ENCODE data around the gene PSMD8. TPM values are rescaled to one million over a fixed set of nuclear protein-coding genes. Genes with fewer than 3 reads are reported as not detected.
"Not testable (repeated sequence)": the region's sequence is repeated elsewhere in the genome, so short reads cannot be mapped to it uniquely, and the experiment has no call there.

The PSMD8 gene
- total RNA-seq, 1 donor from 2014 or later = 280 TPM

DNA sequence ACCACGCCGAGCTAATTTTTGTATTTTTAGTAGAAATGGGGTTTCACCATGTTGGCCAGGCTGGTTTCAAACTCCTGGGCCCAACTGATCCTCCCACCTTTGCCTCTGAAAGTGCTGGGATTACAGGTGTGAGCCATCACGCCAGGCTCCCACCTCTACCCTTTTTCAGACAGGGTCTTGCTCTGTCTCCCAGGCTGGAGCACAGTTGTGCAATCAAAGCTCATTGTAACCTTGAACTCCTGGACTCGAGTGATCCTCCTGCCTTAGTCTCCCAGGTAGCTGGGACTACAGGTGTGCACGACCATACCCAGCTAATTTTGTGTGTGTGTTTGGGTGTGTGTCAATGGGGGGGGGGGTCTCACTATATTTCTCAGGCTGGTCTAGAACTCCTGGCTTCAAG is 49.9 kb downstream of the PSMD8 start:
- intact Hi-C loops (cut with DNase I) = no loop called here
- no peak for ATAC-seq

DNA sequence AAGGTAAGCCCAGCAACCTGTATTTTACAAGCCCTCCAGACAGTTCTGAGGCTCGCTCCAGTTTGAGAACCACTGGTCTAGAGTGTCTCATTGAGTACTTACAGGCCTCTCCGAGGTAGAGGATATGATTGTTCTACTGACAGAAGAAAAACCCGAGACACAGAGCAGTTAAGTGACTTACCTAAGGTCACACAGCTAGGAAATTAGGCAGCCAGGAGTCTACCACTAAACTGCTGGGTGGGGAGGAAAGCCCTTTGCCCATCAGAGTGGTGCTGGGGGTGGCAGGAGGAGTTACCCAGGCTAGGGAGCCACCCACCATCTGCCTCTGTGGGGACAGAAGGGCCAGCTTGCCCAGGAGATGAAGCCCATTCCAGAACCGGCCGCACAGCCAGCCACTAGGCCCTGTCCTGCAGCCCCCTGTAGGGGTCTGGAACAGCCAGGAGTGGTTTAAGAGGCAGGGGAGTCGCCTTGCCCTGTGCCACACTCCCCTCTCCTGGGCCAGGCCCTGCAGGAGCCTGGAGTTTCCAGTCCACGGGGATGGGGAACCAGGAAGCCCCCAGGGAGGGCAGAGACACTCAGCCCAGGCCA is 50.9 kb downstream of the PSMD8 start:
- no peak for DNase-seq (ENCODE audit: missing footprints)
- intact Hi-C loops (cut with DNase I) = no loop called here
- ATAC-seq = no peak

More for the DNA sequence above, 49.9 kb downstream of the PSMD8 start:
- no peak for DNase-seq (ENCODE audit: missing footprints)

DNA sequence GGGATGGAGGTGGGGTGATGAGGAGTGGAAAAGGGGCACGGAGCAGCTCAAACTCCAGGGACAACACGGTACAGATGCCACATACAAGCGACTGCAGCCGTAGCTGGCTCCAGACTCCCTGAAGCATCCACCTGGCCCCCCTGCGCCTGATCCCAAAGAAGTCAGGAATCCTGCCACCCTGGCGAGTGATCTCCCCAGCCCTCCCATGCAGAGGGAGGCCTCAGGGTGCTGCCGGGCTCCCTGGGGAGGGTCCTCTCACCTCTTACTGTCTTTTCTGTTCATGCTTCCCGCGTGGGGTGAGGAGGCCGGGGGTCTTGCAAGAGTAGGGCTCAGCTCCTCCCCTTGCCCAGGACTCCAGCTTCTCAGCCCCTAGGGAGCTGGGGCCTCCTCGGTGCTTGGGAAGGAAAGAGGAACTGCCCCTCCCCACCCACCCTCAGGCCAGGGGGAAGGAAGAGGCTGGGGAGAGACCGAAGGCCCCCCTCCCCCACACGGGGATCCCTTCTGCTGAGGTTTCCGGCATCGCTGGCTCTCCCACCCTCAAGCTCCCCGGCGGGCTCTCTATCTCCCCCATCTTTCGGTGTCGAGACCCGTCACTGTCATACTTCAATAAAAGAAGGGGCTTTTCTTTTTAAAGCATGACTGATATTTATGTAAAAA is 51.6 kb downstream of the PSMD8 start, which contains the start of gene RASGRP4:
TSS of gene RASGRP4 (minus strand) at position 410 of the 657 bp plus-strand sequence. CDS start at position 282, 128 bp downstream.
- ATAC-seq (peak; percentile 59), DNase-seq (ENCODE audit: missing footprints) (peak; percentile 85)
- intact Hi-C loops (cut with DNase I) = no loop called here

- intact Hi-C loops (cut with DNase I); ATAC-seq; DNase-seq (ENCODE audit: missing footprints): not testable (repeated sequence)
Observed at GRCh38 chr19:38427035-38427677, 52.8 kb downstream of the PSMD8 start.

GRCh38 chr19:38429055-38429810 is 54.9 kb downstream of the PSMD8 start:
- intact Hi-C loops (cut with DNase I) = no loop called here

DNA sequence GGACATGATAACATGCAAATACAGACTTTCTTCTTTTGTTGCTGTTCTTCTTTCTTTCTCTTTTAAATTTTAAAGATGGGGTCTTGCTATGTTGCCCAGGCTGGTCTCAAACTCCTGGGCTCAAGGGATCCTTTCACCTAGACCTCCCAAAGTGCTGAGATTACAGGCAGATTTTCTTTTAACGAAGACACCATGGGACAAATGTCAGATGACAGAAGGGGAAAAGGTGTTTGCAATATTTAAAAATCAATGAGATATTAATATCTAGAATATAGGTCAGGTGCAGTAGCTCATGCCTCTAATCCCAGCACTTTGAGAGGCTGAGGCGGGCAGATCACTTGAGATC is 55.4 kb downstream of the PSMD8 start:
- intact Hi-C loops (cut with DNase I) = no loop called here
- DNase-seq (ENCODE audit: missing footprints) (no peak), ATAC-seq (no peak)

More at GRCh38 chr19:38429055-38429810, 54.9 kb downstream of the PSMD8 start:
- DNase-seq (ENCODE audit: missing footprints) (no peak), ATAC-seq (no peak)

GRCh38 chr19:38430931-38431330 is 56.6 kb downstream of the PSMD8 start:
- intact Hi-C loops (cut with DNase I) = no loop called here
- no peak for ATAC-seq

GRCh38 chr19:38433268-38433733 is 58.9 kb downstream of the PSMD8 start, which contains the start of gene RYR1:
Gene RYR1 (plus strand): TSS chr19:38433691. CDS start chr19:38433830, 139 bp downstream.
- ATAC-seq (peak; percentile 71), DNase-seq (ENCODE audit: missing footprints) (peak; percentile 93)
- intact Hi-C loops (cut with DNase I) = no loop called here

More at GRCh38 chr19:38430931-38431330, 56.6 kb downstream of the PSMD8 start:
- no peak for DNase-seq (ENCODE audit: missing footprints)

Other genes with a start within 250 kb of the PSMD8 start
- gene DPF1, start 150.3 kb upstream of the PSMD8 start, total RNA-seq = 0.11 TPM
- 35.9 TPM for gene PPP1R14A, start 118.2 kb upstream of the PSMD8 start, total RNA-seq
- gene SPINT2, start 110.0 kb upstream of the PSMD8 start, total RNA-seq = 9.1 TPM
- gene C19orf33, start 70.3 kb upstream of the PSMD8 start, total RNA-seq = 6.7 TPM
- gene YIF1B, start 58.6 kb upstream of the PSMD8 start, total RNA-seq = 34.7 TPM
- 7.2 TPM for gene KCNK6, start 54.7 kb upstream of the PSMD8 start, total RNA-seq
- gene CATSPERG, start 38.7 kb upstream of the PSMD8 start, total RNA-seq = 0.84 TPM
- not detected for gene GGN, start 13.5 kb downstream of the PSMD8 start, total RNA-seq
- gene SPRED3, start 14.1 kb downstream of the PSMD8 start, total RNA-seq = 0.16 TPM
- 15.1 TPM for gene FAM98C, start 28.5 kb downstream of the PSMD8 start, total RNA-seq
- 1.7 TPM for gene RASGRP4, start 51.6 kb downstream of the PSMD8 start, total RNA-seq
- 0.81 TPM for gene RYR1, start 59.1 kb downstream of the PSMD8 start, total RNA-seq
- 3.1 TPM for gene MAP4K1, start 243.4 kb downstream of the PSMD8 start, total RNA-seq
- gene EIF3K, start 244.6 kb downstream of the PSMD8 start, total RNA-seq = 660 TPM